Hepatic stellate cell (primary cell): ENCODE data around the gene GNE.
"Not testable (repeated sequence)": the region's sequence is repeated elsewhere in the genome, so short reads cannot be mapped to it uniquely, and the experiment has no call there.

Source experiments
- DNase-seq: peaks from one replicate; pipeline ENCODE4 v3.0.0; 2011; ENCODE audit warnings: low spot score

Gene GNE, protein sequence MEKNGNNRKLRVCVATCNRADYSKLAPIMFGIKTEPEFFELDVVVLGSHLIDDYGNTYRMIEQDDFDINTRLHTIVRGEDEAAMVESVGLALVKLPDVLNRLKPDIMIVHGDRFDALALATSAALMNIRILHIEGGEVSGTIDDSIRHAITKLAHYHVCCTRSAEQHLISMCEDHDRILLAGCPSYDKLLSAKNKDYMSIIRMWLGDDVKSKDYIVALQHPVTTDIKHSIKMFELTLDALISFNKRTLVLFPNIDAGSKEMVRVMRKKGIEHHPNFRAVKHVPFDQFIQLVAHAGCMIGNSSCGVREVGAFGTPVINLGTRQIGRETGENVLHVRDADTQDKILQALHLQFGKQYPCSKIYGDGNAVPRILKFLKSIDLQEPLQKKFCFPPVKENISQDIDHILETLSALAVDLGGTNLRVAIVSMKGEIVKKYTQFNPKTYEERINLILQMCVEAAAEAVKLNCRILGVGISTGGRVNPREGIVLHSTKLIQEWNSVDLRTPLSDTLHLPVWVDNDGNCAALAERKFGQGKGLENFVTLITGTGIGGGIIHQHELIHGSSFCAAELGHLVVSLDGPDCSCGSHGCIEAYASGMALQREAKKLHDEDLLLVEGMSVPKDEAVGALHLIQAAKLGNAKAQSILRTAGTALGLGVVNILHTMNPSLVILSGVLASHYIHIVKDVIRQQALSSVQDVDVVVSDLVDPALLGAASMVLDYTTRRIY

DNA sequence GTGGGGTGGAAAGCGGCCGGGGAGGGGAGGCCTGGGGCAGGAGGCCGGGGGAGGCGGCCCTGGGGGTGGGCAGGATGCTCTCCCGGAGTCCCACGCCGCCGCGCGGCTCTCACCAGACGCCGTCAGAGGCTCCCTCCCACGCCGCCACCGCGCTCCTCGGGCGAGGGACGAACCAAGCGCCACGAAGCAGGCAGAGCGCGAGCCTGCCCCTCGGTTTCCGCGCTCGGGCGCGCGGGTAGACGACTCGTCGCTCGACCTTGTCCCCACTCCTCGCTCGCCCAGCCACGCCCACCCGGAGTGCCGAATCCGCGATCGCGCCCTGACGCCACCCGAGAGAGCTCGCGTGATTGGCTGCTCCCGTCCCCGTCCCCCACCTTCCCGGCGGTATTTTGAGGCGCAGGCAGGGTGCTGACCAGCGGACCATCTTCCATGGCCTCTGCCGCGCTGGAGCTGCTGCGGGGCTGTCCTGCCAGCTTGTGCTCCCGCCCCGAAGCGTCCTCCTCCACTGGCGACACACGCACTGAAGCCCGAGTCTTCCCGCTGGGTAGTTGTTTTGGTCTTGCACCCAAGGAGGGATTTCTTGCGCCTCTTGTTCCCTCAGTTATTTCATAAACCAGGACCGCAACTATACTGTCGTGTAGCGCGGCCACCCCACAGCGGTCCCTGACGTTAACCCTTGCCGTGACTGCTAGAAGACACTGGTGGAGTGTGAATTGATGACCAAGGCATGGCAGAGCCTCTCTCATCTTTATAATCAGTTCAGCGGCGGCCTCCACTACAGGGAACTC is at the start of gene GNE:
Gene GNE, minus strand, starts transcription at position 241 of the 788 bp plus-strand sequence. CDS start 9,093 bp downstream, outside the sequence.
- peak; percentile 96 for DNase-seq

GRCh38 chr9:36306471-36307306 is 48.4 kb upstream of the GNE start:
- DNase-seq = no peak

DNA sequence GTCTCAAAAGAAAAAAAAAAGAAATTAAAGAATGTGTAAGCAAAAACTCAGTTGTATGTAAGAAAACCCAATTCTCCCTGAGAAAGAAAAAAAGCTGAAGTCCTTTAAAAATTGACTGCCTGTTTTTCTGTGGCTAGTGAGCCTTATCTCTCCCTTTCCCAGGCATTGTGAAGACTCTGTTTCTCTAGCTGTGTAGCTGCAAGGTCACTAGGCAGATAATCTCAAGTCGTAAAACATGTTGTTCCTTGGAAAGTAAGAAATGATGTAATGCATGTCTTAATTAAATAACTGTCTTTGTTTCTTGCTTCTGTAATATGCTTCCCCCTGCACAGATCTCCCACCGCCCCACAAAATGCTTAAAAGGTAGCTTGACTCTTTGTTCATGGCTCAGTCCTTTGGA is 46.1 kb upstream of the GNE start:
- DNase-seq = not testable (repeated sequence)

GRCh38 chr9:36301227-36301626 is 43.0 kb upstream of the GNE start:
- DNase-seq = no peak

- peak; percentile 41 for DNase-seq
Observed at GRCh38 chr9:36298566-36298965, 40.3 kb upstream of the GNE start.

- no peak for DNase-seq
Observed at GRCh38 chr9:36297798-36298197, 39.5 kb upstream of the GNE start.

DNA sequence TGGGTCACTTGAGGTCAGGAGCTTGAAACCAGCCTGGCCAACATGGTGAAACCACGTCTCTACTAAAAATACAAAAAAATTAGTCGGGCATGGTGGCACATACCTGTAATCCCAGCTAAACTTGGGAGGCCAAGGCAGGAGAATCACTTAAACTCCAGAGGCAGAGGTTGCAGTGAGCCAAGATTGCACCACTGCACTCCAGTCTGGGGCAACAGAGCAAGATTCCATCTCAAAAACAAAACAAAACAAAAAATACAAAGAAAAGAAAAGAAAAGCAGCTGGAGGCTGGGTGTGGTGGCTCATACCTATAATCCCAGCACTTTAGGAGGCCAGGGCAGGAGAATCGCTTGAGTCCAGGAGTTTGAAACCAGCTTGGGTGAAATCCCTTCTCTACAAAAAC is 36.7 kb upstream of the GNE start:
- DNase-seq = not testable (repeated sequence)

DNA sequence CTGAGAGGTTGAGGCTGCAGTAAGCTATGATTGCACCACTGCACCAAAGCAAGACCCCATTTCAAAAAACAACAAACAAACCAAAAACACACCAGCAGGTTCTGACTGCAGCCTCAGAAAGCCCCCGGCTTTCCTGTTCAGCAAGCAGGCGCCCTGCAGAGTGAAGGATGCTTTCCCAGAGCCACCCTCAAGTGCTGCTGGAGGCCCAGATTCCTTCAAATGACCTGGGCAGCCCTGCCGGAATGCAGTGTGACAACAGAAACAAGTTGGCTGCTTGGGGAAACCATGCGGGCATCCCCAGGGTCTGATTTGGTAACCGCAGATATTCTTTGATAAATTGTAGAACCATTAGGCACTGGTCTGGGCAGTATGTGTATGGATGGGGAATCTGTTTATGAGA is 35.7 kb upstream of the GNE start:
- no peak for DNase-seq

- no peak for DNase-seq
Observed at GRCh38 chr9:36293171-36293570, 34.9 kb upstream of the GNE start.

GRCh38 chr9:36292641-36293040 is 34.4 kb upstream of the GNE start:
- no peak for DNase-seq

- DNase-seq = no peak
Observed at GRCh38 chr9:36290996-36291395, 32.7 kb upstream of the GNE start.

GRCh38 chr9:36289836-36290435 is 31.7 kb upstream of the GNE start:
- no peak for DNase-seq

DNA sequence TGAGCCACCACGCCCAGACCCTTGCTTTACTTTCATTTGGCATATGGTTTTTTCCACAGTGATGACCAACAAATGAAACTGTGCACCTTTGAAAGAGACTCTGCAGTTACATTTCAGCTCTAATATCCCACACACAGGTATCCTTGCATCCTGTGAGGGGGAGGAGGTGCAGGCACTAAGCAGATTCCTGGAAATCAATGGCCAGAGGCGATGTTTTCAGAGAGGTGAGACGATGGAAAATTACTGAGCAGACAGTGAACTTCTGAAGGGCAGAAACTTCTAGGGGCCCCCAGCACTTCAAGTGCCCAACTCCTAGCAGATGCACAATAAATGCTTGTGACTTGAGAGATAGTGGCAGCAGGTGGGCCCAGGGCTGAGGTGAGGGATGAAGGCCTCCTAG is 29.8 kb upstream of the GNE start:
- DNase-seq = no peak

- no peak for DNase-seq
Observed at GRCh38 chr9:36286388-36286787, 28.1 kb upstream of the GNE start.

DNA sequence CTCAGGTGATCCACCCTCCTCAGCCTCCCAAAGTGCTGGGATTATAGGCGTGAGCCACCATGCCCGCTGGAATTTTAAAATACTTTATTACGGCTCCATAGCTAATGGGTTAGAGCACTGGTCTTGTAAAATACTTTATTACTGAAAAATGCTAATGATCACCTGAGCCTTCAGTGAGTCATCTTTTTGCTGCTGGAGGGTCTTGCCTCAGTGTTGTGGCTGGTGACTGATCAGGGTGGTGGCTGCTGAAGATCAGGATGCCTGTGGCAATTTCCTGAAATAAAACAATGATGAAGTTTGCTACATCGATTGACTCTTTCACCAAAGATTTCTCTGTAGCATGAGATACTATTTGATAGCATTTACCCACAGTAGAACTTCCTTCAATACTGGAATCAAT is 26.0 kb upstream of the GNE start:
- DNase-seq = no peak

DNA sequence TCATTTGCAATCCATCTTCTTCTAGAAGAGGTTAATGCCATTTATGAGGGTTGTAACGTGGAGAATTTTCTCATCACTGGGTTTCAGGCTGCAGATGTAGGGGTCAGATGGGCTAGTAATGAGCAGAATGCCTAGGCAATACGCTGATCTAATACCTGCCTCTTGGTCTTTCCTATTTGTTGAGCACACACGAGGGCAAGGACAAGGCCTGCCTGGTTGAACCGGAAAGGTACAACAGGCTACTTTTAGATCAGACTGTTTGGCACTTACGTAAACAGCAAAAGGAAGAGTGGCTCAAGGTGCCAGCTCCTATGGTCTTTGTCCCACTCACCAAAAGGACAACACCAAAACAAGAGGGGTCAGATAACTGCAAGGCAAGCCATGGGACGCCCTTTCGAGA is 24.0 kb upstream of the GNE start:
- no peak for DNase-seq

DNA sequence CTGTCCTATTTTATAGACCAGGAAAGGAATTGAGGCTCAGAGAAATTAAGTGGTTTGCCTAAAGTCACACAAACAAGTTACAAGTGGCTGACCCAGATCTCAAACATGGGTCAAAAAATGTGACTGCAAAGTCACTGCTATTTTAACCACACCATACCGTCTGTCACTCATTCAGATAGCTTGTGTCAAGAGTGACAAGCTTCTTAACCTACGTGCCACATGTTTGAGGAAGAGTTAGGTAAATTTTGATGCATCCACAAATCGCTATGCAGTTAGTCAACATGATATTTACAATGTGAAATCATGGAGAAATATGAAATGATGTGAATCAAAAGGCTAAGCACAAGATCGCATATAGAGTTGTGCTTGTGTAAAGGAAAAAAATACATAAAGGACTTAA is 22.7 kb upstream of the GNE start:
- DNase-seq = no peak

DNA sequence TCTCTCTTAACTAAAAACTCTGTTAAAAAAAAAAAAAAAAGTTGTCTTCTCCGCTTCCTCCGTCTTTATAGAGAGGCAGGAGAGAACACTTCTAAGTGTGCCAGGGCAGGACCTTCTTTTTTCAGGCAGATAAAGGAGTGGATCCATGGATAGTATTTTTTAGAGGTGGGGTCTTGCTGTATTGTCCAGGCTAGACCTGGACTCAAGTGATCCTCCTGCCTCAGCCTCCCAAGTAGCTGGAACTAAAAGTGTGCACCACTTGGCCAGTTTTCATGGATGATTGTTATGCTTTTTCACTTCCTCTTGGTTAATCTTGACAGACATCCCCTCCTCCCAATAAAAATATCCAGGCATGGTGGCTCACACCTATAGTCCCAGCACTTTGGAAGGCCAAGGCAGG is 20.0 kb upstream of the GNE start:
- DNase-seq = no peak

GRCh38 chr9:36276781-36277181 is 18.5 kb upstream of the GNE start:
- DNase-seq = peak; percentile 85

DNA sequence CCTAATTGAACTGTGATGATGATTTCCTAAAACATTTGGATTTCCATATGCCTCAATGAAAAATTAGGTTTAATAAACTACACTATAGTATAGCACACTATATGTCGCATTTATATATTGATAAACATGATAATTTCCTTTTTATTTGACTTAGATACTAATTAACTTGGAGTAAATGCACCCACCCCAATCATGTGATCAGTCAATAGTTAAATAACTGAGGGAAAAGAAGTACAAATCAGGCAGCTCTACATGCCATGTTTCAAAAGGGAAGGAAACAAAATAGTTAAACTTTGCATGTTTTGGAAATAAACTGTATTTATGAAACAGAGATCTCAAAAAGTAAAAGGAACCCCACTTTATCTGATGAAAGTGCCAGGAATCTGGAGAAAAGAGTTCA is 18.0 kb upstream of the GNE start:
- DNase-seq = no peak

GRCh38 chr9:36275060-36275459 is 16.8 kb upstream of the GNE start:
- DNase-seq = no peak
